Upper lobe of left lung (tissue), 6 donors: Measurements from ENCODE around the gene FRMPD4. TPM values are rescaled to one million over a fixed set of nuclear protein-coding genes. Genes with fewer than 3 reads are reported as not detected.

ENCODE experiments used
- ATAC-seq, 2 donors: fragments of 200-7000 bp; cut with Tn5 transposase; one replicate each; pipeline ENCODE4 v1.9.1; 2022; ENCODE audit warnings: mild to moderate bottlenecking in 2 of 2, moderate library complexity in 2 of 2; ENCODE audit not compliant: low FRiP score in 2 of 2
- DNase-seq, 2 donors: peaks; one replicate each; pipeline ENCODE4 v3.0.0-alpha.2; 2019 to 2020
- H3K27ac ChIP-seq, 4 donors: fragments of 200-600 bp; sonication (generic); one replicate each; pipeline ENCODE4 v1.5.1; 2016 to 2019
- H3K27me3 ChIP-seq, 4 donors: fragments of 200-600 bp; sonication (generic); one replicate each; pipeline ENCODE4 v1.5.1; 2017 to 2019
- H3K36me3 ChIP-seq, 4 donors: fragments of 200-600 bp; sonication (generic); one replicate each; pipeline ENCODE4 v1.5.1; 2016 to 2019
- H3K4me1 ChIP-seq, 4 donors: fragments of 200-600 bp; sonication (generic); one replicate each; pipeline ENCODE4 v1.5.1; 2018 to 2019
- H3K4me3 ChIP-seq, 4 donors: fragments of 200-600 bp; sonication (generic); one replicate each; pipeline ENCODE4 v1.5.1; 2017 to 2019; ENCODE audit warnings: mild to moderate bottlenecking in 2 of 4, moderate library complexity in 1 of 4
- H3K9me3 ChIP-seq, 4 donors: fragments of 200-600 bp; sonication (generic); one replicate each; pipeline ENCODE4 v1.5.1; 2018 to 2019
- CTCF ChIP-seq, 6 experiments: fragments of 450-650 bp in 4 of 6; fragments of 200-600 bp in 2 of 6; sonication (generic) in 2 of 6; IDR thresholded peaks; one replicate each; pipeline ENCODE4 v1.5.1; 2016 to 2019; ENCODE audit warnings: antibody characterized with exemption in 6 of 6
- EP300 ChIP-seq, 4 donors: sonication (generic); formaldehyde crosslinking; IDR thresholded peaks; one replicate each; pipeline ENCODE4 v1.5.1; 2017; ENCODE audit warnings: antibody characterized with exemption in 4 of 4, control low read depth in 2 of 4
- POLR2A ChIP-seq, 4 donors: fragments of 450-650 bp; IDR thresholded peaks; one replicate each; pipeline ENCODE4 v1.5.1; 2016 to 2017; ENCODE audit warnings: antibody characterized with exemption in 4 of 4, mild to moderate bottlenecking in 2 of 4
- POLR2AphosphoS5 ChIP-seq, 2 donors: sonication (generic); formaldehyde crosslinking; IDR thresholded peaks; one replicate each; pipeline ENCODE4 v1.5.1; 2017; ENCODE audit warnings: antibody characterized with exemption in 2 of 2
- WGBS, 2 donors: methylation state at CpG; one replicate each; pipeline ENCODE4 v1.1.5; 2017 to 2018; 5-methylcytosine and 5-hydroxymethylcytosine counted together
- small RNA-seq, 4 donors: library from RNA; depleted of rRNA; stranded (forward); fragments of <200 nt; gene quantifications; one replicate each; pipeline ENCODE3, GENCODE V24; 2016
- total RNA-seq, 6 donors: library from RNA; depleted of rRNA in 4 of 6; stranded (reverse); fragments of >200 nt in 4 of 6; gene quantifications; one replicate each; pipeline versions ENCODE4 v1.1.0 to v1.2.1, GENCODE V29; 2016 to 2021
- donor health status: DM: no; HTN: no; CAD: no; lungs with moderate emphysema.
- donor health status: DM: no; HTN: yes; CAD: no; lungs with severe emphysema.

Gene FRMPD4
- total RNA-seq, 6 donors from 2014 or later: 0.03 to 0.15 (median 0.10) TPM; not detected in 2

- H3K36me3 ChIP-seq: no peaks in the 10 kb centered on the region
- ATAC-seq (no peak), DNase-seq (no peak)
- H3K27ac ChIP-seq: no peak overlapping the region
- no peaks in the 10 kb centered on the region for H3K9me3 ChIP-seq
- H3K4me1 ChIP-seq: no peaks in the 10 kb centered on the region
- 27 to 43% methylated on average over 1 to 2 of the region's 2 CpGs for WGBS, 2 donors
- no peaks in the 10 kb centered on the region for H3K27me3 ChIP-seq
- TF ChIP-seq POLR2A (IDR thresholded peaks at IDR 0.05) (no peak), POLR2AphosphoS5 (IDR thresholded peaks at IDR 0.05) (no peak), EP300 (IDR thresholded peaks at IDR 0.05) (no peak), CTCF (IDR thresholded peaks at IDR 0.05) (no peak)
- H3K4me3 ChIP-seq: no peak overlapping the region
Observed at GRCh38 chrX:12767856-12768255, 629.6 kb downstream of the FRMPD4 start.

GRCh38 chrX:12768491-12768890 lies 630.2 kb downstream of the FRMPD4 start:
- H3K9me3 ChIP-seq: no peaks in the 10 kb centered on the region
- H3K27ac ChIP-seq: no peak overlapping the region
- TF ChIP-seq CTCF (IDR thresholded peaks at IDR 0.05) (no peak), POLR2AphosphoS5 (IDR thresholded peaks at IDR 0.05) (no peak), POLR2A (IDR thresholded peaks at IDR 0.05) (no peak), EP300 (IDR thresholded peaks at IDR 0.05) (no peak)
- H3K27me3 ChIP-seq: no peaks in the 10 kb centered on the region
- no peak overlapping the region for H3K4me3 ChIP-seq
- H3K36me3 ChIP-seq: no peaks in the 10 kb centered on the region
- H3K4me1 ChIP-seq: no peaks in the 10 kb centered on the region
- DNase-seq (no peak), ATAC-seq (no peak)
- WGBS, 2 donors: 91 to 97% methylated on average over 4 of the region's 4 CpGs

- H3K27me3 ChIP-seq: no peaks in the 10 kb centered on the region
- no peaks in the 10 kb centered on the region for H3K9me3 ChIP-seq
- DNase-seq: no peak
- WGBS, 2 donors: 37 to 44% methylated on average over 4 to 5 of the region's 5 CpGs
- TF ChIP-seq POLR2AphosphoS5 (IDR thresholded peaks at IDR 0.05): no peak
- no peak for TF ChIP-seq EP300 (IDR thresholded peaks at IDR 0.05)
- no peak for TF ChIP-seq POLR2A (IDR thresholded peaks at IDR 0.05)
- TF ChIP-seq CTCF (IDR thresholded peaks at IDR 0.05): peak in 4 of 6 experiments; percentile 21 to 48 (median 30)
- H3K4me3 ChIP-seq: no peak overlapping the region
- peak in 1 of 2 donors; percentile 51 for ATAC-seq
- no peak overlapping the region for H3K27ac ChIP-seq
- no peaks in the 10 kb centered on the region for H3K4me1 ChIP-seq
- no peaks in the 10 kb centered on the region for H3K36me3 ChIP-seq
Observed at GRCh38 chrX:12770440-12770839, 632.2 kb downstream of the FRMPD4 start.

GRCh38 chrX:12771445-12772069 lies 633.3 kb downstream of the FRMPD4 start:
- Histone ChIP-seq H3K27me3 (no peaks in the 10 kb centered on the region), H3K4me1 (no peaks in the 10 kb centered on the region), H3K9me3 (no peaks in the 10 kb centered on the region), H3K4me3 (no peak overlapping the region), H3K36me3 (no peaks in the 10 kb centered on the region), H3K27ac (no peak overlapping the region)
- peak; percentile 55 to 60 for DNase-seq
- TF ChIP-seq POLR2AphosphoS5 (IDR thresholded peaks at IDR 0.05) (no peak), EP300 (IDR thresholded peaks at IDR 0.05) (no peak), CTCF (IDR thresholded peaks at IDR 0.05) (peak in 5 of 6 experiments; percentile 25 to 50 (median 38)), POLR2A (IDR thresholded peaks at IDR 0.05) (no peak)
- 39 to 45% methylated on average over 16 to 22 of the region's 22 CpGs for WGBS, 2 donors
- ATAC-seq: peak; percentile 86 to 87

Small RNAs within 50 kb of the gene (small RNA-seq; reads per million reads assigned to genes)
- gene AC119619.1 (0 reads per million in 4 donors), gene RF00019 (0 reads per million in 4 donors), gene RN7SKP290 (0 reads per million in 4 donors)
